ENCODE measurements around the gene PRSS36.
"Not testable (repeated sequence)": the region's sequence is repeated elsewhere in the genome, so short reads cannot be mapped to it uniquely, and the experiment has no call there.

PRSS36 gene

GRCh38 chr16:31149894-31150890 is at the start of gene PRSS36:
PRSS36 (minus strand) TSS chr16:31150066; CDS start chr16:31150035, 31 bp downstream.
- no peak for DNase-seq

- DNase-seq, result no peak
These were observed 49.7 kb upstream of the PRSS36 start for GRCh38 chr16:31199430-31200041.

- DNase-seq, result no peak
These were observed 48.5 kb upstream of the PRSS36 start for GRCh38 chr16:31198207-31198882.

GRCh38 chr16:31196324-31197088 is 46.6 kb upstream of the PRSS36 start:
- no peak for DNase-seq

- not testable (repeated sequence) for DNase-seq
These were observed 46.0 kb upstream of the PRSS36 start for GRCh38 chr16:31195861-31196260.

GRCh38 chr16:31194898-31195297 is 45.0 kb upstream of the PRSS36 start:
- DNase-seq, result no peak

GRCh38 chr16:31193874-31194273 is 44.0 kb upstream of the PRSS36 start:
- no peak for DNase-seq

GRCh38 chr16:31192856-31193642 is 43.2 kb upstream of the PRSS36 start:
- no peak for DNase-seq

- DNase-seq, result no peak
These were observed 42.0 kb upstream of the PRSS36 start for GRCh38 chr16:31191697-31192428.

- DNase-seq, result no peak
These were observed 41.1 kb upstream of the PRSS36 start for GRCh38 chr16:31190818-31191444.

GRCh38 chr16:31190061-31190460 is 40.2 kb upstream of the PRSS36 start:
- no peak for DNase-seq

GRCh38 chr16:31189412-31189778 is 39.5 kb upstream of the PRSS36 start:
- DNase-seq, result no peak

GRCh38 chr16:31188450-31189411 is 38.9 kb upstream of the PRSS36 start:
- DNase-seq, result no peak

- DNase-seq, result no peak
These were observed 37.9 kb upstream of the PRSS36 start for GRCh38 chr16:31187808-31188189.

- no peak for DNase-seq
These were observed 37.3 kb upstream of the PRSS36 start for GRCh38 chr16:31186930-31187807.

GRCh38 chr16:31186176-31186575 is 36.3 kb upstream of the PRSS36 start:
- no peak for DNase-seq

- no peak for DNase-seq
These were observed 35.5 kb upstream of the PRSS36 start for GRCh38 chr16:31185339-31185738.

- DNase-seq, result no peak
These were observed 35.0 kb upstream of the PRSS36 start for GRCh38 chr16:31184888-31185287.

Data from amniotic stem cell (primary cell).